NCI-H128 (cell line): Measurements from ENCODE around the gene C10orf67.
"Not testable (repeated sequence)": the region's sequence is repeated elsewhere in the genome, so short reads cannot be mapped to it uniquely, and the experiment has no call there.

Experiments
- DNase-seq: peaks from one replicate; lab custom pipeline; 2025; ENCODE audit not compliant: unreplicated experiment; lab: John Stamatoyannopoulos, UW

The C10orf67 gene

GRCh38 chr10:23280419-23281043 is 64.1 kb downstream of the C10orf67 start:
- DNase-seq = no peak

GRCh38 chr10:23275355-23275754 is 69.2 kb downstream of the C10orf67 start:
- DNase-seq = no peak

GRCh38 chr10:23274179-23274578 is 70.4 kb downstream of the C10orf67 start:
- DNase-seq = not testable (repeated sequence)

GRCh38 chr10:23270531-23270930 is 74.1 kb downstream of the C10orf67 start:
- DNase-seq = no peak

- DNase-seq = no peak
Measured at GRCh38 chr10:23263441-23264164, 81.0 kb downstream of the C10orf67 start.

- no peak for DNase-seq
Measured at GRCh38 chr10:23262928-23263327, 81.7 kb downstream of the C10orf67 start.

GRCh38 chr10:23258516-23258915 is 86.1 kb downstream of the C10orf67 start:
- no peak for DNase-seq

- no peak for DNase-seq
Measured at GRCh38 chr10:23253780-23254179, 90.8 kb downstream of the C10orf67 start.

GRCh38 chr10:23252859-23253258 is 91.7 kb downstream of the C10orf67 start:
- not testable (repeated sequence) for DNase-seq

- DNase-seq = not testable (repeated sequence)
Measured at GRCh38 chr10:23241779-23242178, 102.8 kb downstream of the C10orf67 start.

GRCh38 chr10:23238015-23238414 is 106.6 kb downstream of the C10orf67 start:
- no peak for DNase-seq

GRCh38 chr10:23230582-23230981 is 114.0 kb downstream of the C10orf67 start:
- no peak for DNase-seq

GRCh38 chr10:23217471-23217870 is 127.1 kb downstream of the C10orf67 start:
- no peak for DNase-seq

- no peak for DNase-seq
Measured at GRCh38 chr10:23205972-23206642, 138.5 kb downstream of the C10orf67 start.

- DNase-seq = no peak
Measured at GRCh38 chr10:23204773-23205172, 139.8 kb downstream of the C10orf67 start.

GRCh38 chr10:23203369-23204325 is 140.9 kb downstream of the C10orf67 start:
- no peak for DNase-seq

- DNase-seq = no peak
Measured at GRCh38 chr10:23202779-23203178, 141.8 kb downstream of the C10orf67 start.

- DNase-seq = no peak
Measured at GRCh38 chr10:23201837-23202236, 142.8 kb downstream of the C10orf67 start.

GRCh38 chr10:23200997-23201652 is 143.5 kb downstream of the C10orf67 start:
- DNase-seq = no peak

GRCh38 chr10:23200586-23200985 is 144.0 kb downstream of the C10orf67 start:
- DNase-seq = no peak
